Measurements from ENCODE around the gene COX5A.

The COX5A gene

GRCh38 chr15:74878273-74878672 lies 59.6 kb downstream of the COX5A start:
- Histone ChIP-seq H3K9ac (ENCODE audit: low read depth in 1 of 2, low read length in 2 of 2) (no peak overlapping the region), H3K36me3 (ENCODE audit: control insufficient read depth in 2 of 2, insufficient read depth in 2 of 2, low read length in 2 of 2) (no peaks in the 10 kb centered on the region), H3K4me3 (ENCODE audit: low read length in 2 of 2) (no peak overlapping the region), H3K27ac (ENCODE audit: low read depth in 2 of 2, low read length in 2 of 2) (no peak overlapping the region), H3K4me1 (ENCODE audit: control insufficient read depth in 2 of 2, insufficient read depth in 2 of 2, low read length in 2 of 2) (peaks cover 3% of the 10 kb centered on the region in 2 donors), H3K9me3 (ENCODE audit: control insufficient read depth in 2 of 2, low read length in 2 of 2) (no peaks in the 10 kb centered on the region), H3K27me3 (ENCODE audit: control insufficient read depth in 2 of 2, insufficient read depth in 2 of 2, low read length in 2 of 2) (no peaks in the 10 kb centered on the region)

DNA sequence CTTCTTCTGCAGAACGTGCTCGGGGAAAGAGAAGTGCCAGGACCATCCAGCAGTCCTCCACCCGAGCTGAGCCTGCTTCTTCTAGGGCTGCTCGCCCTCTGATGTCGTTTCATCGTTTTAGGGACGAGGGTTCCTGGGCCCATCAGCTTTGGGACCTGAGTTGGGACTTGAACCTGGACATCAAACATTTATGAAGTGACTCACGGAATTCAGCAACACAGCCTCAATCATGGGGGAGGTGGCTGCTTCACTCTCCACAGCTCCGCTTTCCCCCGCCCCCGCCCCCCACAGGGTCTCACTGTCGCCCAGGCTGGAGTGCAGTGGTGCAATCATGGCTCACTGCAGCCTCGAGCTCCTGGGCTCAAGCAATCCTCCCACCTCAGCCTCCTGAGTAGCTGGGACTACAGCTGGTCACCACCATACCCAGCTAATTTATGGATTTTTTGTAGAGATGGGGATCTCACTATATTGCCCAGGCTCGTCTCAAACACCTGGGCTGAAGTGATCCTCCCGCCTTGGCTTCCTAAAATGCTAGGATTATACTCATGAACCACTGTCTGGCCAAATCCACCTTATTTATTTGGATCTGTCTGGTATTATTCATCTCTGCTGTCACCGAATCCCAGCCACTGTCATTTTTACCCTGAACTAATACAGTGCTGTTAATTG lies 64.0 kb downstream of the COX5A start:
- no peaks in the 10 kb centered on the region for H3K27me3 ChIP-seq (ENCODE audit: control insufficient read depth in 2 of 2, insufficient read depth in 2 of 2, low read length in 2 of 2)
- H3K27ac ChIP-seq (ENCODE audit: low read depth in 2 of 2, low read length in 2 of 2): peak overlapping the region; percentile 94 to 97
- peaks cover 33 to 34% of the 10 kb centered on the region in 2 donors for H3K4me1 ChIP-seq (ENCODE audit: control insufficient read depth in 2 of 2, insufficient read depth in 2 of 2, low read length in 2 of 2)
- H3K9me3 ChIP-seq (ENCODE audit: control insufficient read depth in 2 of 2, low read length in 2 of 2): no peaks in the 10 kb centered on the region
- no peaks in the 10 kb centered on the region for H3K36me3 ChIP-seq (ENCODE audit: control insufficient read depth in 2 of 2, insufficient read depth in 2 of 2, low read length in 2 of 2)
- H3K4me3 ChIP-seq (ENCODE audit: low read length in 2 of 2): peak overlapping the region; percentile 77 to 80
- H3K9ac ChIP-seq (ENCODE audit: low read depth in 1 of 2, low read length in 2 of 2): peak overlapping the region; percentile 60 to 80

DNA sequence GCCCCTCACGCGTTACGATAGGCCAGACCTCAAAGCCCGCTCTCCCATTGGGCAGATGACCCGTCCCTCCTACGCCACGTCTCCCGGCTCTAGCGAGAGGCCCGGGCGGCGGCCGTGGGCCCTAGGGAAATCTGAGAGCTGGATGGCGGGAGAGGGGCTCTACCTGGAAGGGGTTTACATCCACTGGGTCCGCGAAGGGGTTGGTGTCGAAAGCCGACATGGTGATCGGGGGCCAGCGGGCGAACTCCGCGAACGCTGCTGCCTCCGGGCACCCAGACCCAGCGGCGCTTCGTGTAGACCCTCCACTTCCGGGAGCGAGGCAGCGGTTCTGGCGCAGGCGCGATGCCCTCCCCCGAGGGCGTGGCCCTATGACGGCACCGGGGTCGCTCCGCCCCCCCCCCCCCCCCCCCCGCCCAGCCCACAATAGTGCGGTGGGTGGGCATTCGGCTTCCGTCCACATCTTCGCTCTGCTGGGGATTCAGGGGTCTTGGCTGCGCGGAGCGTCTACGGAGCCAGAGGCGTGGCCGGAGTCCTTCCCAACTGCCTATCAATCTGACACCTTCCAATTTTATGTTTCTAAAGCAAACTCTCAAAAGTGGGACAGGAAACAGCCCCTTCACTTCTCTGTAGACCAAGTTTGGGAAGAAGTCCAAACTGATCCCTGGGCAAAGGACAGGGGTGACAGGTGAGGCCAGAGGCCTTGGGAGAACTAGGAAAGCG lies 64.7 kb downstream of the COX5A start, which contains the start of gene SCAMP2:
Gene SCAMP2 (minus strand): TSS at position 330 of the 720 bp plus-strand sequence. CDS start 110 bp downstream, at position 220.
- Histone ChIP-seq H3K4me1 (ENCODE audit: control insufficient read depth in 2 of 2, insufficient read depth in 2 of 2, low read length in 2 of 2) (peaks cover 40 to 41% of the 10 kb centered on the region in 2 donors), H3K27me3 (ENCODE audit: control insufficient read depth in 2 of 2, insufficient read depth in 2 of 2, low read length in 2 of 2) (no peaks in the 10 kb centered on the region), H3K9ac (ENCODE audit: low read depth in 1 of 2, low read length in 2 of 2) (peak within 1 kb of the TSS; percentile 88 to 89), H3K9me3 (ENCODE audit: control insufficient read depth in 2 of 2, low read length in 2 of 2) (no peaks in the 10 kb centered on the region), H3K4me3 (ENCODE audit: low read length in 2 of 2) (peak within 1 kb of the TSS; percentile 77 to 80), H3K27ac (ENCODE audit: low read depth in 2 of 2, low read length in 2 of 2) (peak within 1 kb of the TSS; percentile 94 to 97), H3K36me3 (ENCODE audit: control insufficient read depth in 2 of 2, insufficient read depth in 2 of 2, low read length in 2 of 2) (no peaks in the 10 kb centered on the region)

GRCh38 chr15:74872702-74873035 lies 65.2 kb downstream of the COX5A start:
- Histone ChIP-seq H3K9me3 (ENCODE audit: control insufficient read depth in 2 of 2, low read length in 2 of 2) (no peaks in the 10 kb centered on the region), H3K27me3 (ENCODE audit: control insufficient read depth in 2 of 2, insufficient read depth in 2 of 2, low read length in 2 of 2) (no peaks in the 10 kb centered on the region), H3K4me3 (ENCODE audit: low read length in 2 of 2) (peak overlapping the region; percentile 77 to 80), H3K36me3 (ENCODE audit: control insufficient read depth in 2 of 2, insufficient read depth in 2 of 2, low read length in 2 of 2) (no peaks in the 10 kb centered on the region), H3K9ac (ENCODE audit: low read depth in 1 of 2, low read length in 2 of 2) (peak overlapping the region; percentile 88 to 89), H3K4me1 (ENCODE audit: control insufficient read depth in 2 of 2, insufficient read depth in 2 of 2, low read length in 2 of 2) (peaks cover 45 to 46% of the 10 kb centered on the region in 2 donors), H3K27ac (ENCODE audit: low read depth in 2 of 2, low read length in 2 of 2) (peak overlapping the region; percentile 94 to 97)

DNA sequence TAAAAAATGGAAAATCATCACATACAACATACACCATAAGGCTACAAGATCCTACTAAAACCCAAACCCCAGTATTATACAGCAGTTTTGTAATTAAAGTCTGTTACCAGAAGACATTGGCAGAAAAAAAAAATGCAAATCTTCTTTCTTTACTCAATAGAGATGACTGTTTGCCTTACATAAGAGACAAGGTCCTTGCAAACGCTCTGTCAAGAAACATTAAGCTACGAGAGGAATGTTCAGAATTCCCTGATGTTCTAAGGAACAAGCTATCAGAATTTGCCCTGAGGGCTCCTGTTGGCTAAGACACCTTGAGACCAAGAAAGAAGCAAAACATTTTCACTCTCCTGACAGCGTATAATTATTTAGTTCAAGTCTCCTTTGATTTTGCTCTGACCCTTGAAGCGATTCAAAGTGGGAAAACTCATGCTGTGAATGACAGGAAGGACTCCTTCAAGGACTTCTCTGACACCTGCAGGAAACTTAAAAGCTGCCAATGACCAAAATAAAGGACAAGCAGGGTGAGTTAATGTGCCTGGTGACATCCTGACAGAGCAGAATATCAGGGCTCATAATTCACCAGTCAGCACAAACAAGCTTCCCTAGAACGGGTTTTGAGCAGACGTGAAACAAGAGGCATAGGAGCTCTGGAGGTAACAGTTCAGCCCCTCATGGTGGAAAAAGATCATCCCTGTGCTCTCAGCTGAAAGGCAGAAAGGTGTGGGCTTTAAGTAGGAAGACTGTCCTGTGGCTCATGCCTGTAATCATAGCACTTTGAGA lies 67.2 kb downstream of the COX5A start:
- Histone ChIP-seq H3K4me1 (ENCODE audit: control insufficient read depth in 2 of 2, insufficient read depth in 2 of 2, low read length in 2 of 2) (peaks cover 61% of the 10 kb centered on the region in 2 donors), H3K27me3 (ENCODE audit: control insufficient read depth in 2 of 2, insufficient read depth in 2 of 2, low read length in 2 of 2) (no peaks in the 10 kb centered on the region), H3K36me3 (ENCODE audit: control insufficient read depth in 2 of 2, insufficient read depth in 2 of 2, low read length in 2 of 2) (no peaks in the 10 kb centered on the region), H3K4me3 (ENCODE audit: low read length in 2 of 2) (peak overlapping the region; percentile 41 to 50), H3K9me3 (ENCODE audit: control insufficient read depth in 2 of 2, low read length in 2 of 2) (no peaks in the 10 kb centered on the region), H3K9ac (ENCODE audit: low read depth in 1 of 2, low read length in 2 of 2) (peak overlapping the region; percentile 35 to 75), H3K27ac (ENCODE audit: low read depth in 2 of 2, low read length in 2 of 2) (peak overlapping the region; percentile 94 to 97)

Measured in mucosa of rectum (tissue), 2 donors.